Measurements from ENCODE around the gene IL25. TPM values are rescaled to one million over a fixed set of nuclear protein-coding genes. Genes with fewer than 3 reads are reported as not detected.

IL25 gene
- total RNA-seq, 4 donors from 2014 or later, result not detected

GRCh38 chr14:23407516-23408306 is 35.1 kb downstream of the IL25 start, which contains the start of gene MYH6:
Gene MYH6, minus strand, starts transcription at chr14:23408273. Its CDS starts 1,050 bp downstream, at chr14:23407223.
- Histone ChIP-seq H3K4me1 (no peaks in the 10 kb centered on the region), H3K9me3 (no peaks in the 10 kb centered on the region), H3K27ac (no peak within 1 kb of the TSS), H3K27me3 (no peaks in the 10 kb centered on the region), H3K4me3 (no peak within 1 kb of the TSS), H3K36me3 (no peaks in the 10 kb centered on the region)
- TF ChIP-seq POLR2AphosphoS5 (IDR thresholded peaks at IDR 0.05) (no peak), EP300 (IDR thresholded peaks at IDR 0.05; ENCODE audit: low read depth) (no peak), CTCF (IDR thresholded peaks at IDR 0.05) (no peak), POLR2A (IDR thresholded peaks at IDR 0.05) (no peak)
- DNase-seq, result no peak
- in situ Hi-C loops (cut with MboI; ENCODE audit: low pct_ligation_motif_present in 1 of 4, low pct_unique_long_range_greater_than_20kb in 1 of 4, low sequenced_read_pairs in 3 of 4), result no loop called here
- intact Hi-C loops (cut with DNase I; ENCODE audit: low total_unique reads), result no loop called here
- WGBS, 2 donors (ENCODE audit: low coverage in 1 of 2), result 66 to 73% methylated on average over 10 to 15 of the region's 15 CpGs

GRCh38 chr14:23408307-23408630 is 35.7 kb downstream of the IL25 start:
- intact Hi-C loops (cut with DNase I; ENCODE audit: low total_unique reads) (no loop called here), in situ Hi-C loops (cut with MboI; ENCODE audit: low pct_ligation_motif_present in 1 of 4, low pct_unique_long_range_greater_than_20kb in 1 of 4, low sequenced_read_pairs in 3 of 4) (no loop called here)
- DNase-seq, result no peak
- no peak overlapping the region for H3K4me3 ChIP-seq
- H3K27ac ChIP-seq, result no peak overlapping the region
- 50 to 55% methylated on average over 2 to 5 of the region's 5 CpGs for WGBS, 2 donors (ENCODE audit: low coverage in 1 of 2)
- H3K9me3 ChIP-seq, result no peaks in the 10 kb centered on the region
- H3K4me1 ChIP-seq, result no peaks in the 10 kb centered on the region
- H3K27me3 ChIP-seq, result no peaks in the 10 kb centered on the region
- TF ChIP-seq EP300 (IDR thresholded peaks at IDR 0.05; ENCODE audit: low read depth) (no peak), POLR2A (IDR thresholded peaks at IDR 0.05) (no peak), CTCF (IDR thresholded peaks at IDR 0.05) (no peak), POLR2AphosphoS5 (IDR thresholded peaks at IDR 0.05) (no peak)
- H3K36me3 ChIP-seq, result no peaks in the 10 kb centered on the region

GRCh38 chr14:23409475-23409874 is 36.9 kb downstream of the IL25 start:
- Histone ChIP-seq H3K27ac (no peak overlapping the region), H3K9me3 (no peaks in the 10 kb centered on the region), H3K36me3 (no peaks in the 10 kb centered on the region), H3K4me1 (no peaks in the 10 kb centered on the region), H3K27me3 (no peaks in the 10 kb centered on the region), H3K4me3 (no peak overlapping the region)
- intact Hi-C loops (cut with DNase I; ENCODE audit: low total_unique reads), result no loop called here
- in situ Hi-C loops (cut with MboI; ENCODE audit: low pct_ligation_motif_present in 1 of 4, low pct_unique_long_range_greater_than_20kb in 1 of 4, low sequenced_read_pairs in 3 of 4), result no loop called here
- TF ChIP-seq POLR2AphosphoS5 (IDR thresholded peaks at IDR 0.05) (no peak), CTCF (IDR thresholded peaks at IDR 0.05) (no peak), EP300 (IDR thresholded peaks at IDR 0.05; ENCODE audit: low read depth) (no peak)
- WGBS, 2 donors (ENCODE audit: low coverage in 1 of 2), result 72% methylated on average over 2 of the region's 2 CpGs; no CpG with 5 or more reads in 1 of the 2 donors
- DNase-seq, result no peak

GRCh38 chr14:23409966-23410635 is 37.5 kb downstream of the IL25 start:
- Histone ChIP-seq H3K9me3 (no peaks in the 10 kb centered on the region), H3K4me3 (no peak overlapping the region), H3K27ac (no peak overlapping the region), H3K4me1 (no peaks in the 10 kb centered on the region), H3K36me3 (no peaks in the 10 kb centered on the region), H3K27me3 (no peaks in the 10 kb centered on the region)
- TF ChIP-seq CTCF (IDR thresholded peaks at IDR 0.05), result no peak
- no peak for TF ChIP-seq EP300 (IDR thresholded peaks at IDR 0.05; ENCODE audit: low read depth)
- no peak for TF ChIP-seq POLR2AphosphoS5 (IDR thresholded peaks at IDR 0.05)
- no peak for TF ChIP-seq POLR2A (IDR thresholded peaks at IDR 0.05)
- WGBS, 2 donors (ENCODE audit: low coverage in 1 of 2), result 78 to 100% methylated on average over 1 to 14 of the region's 14 CpGs
- intact Hi-C loops (cut with DNase I; ENCODE audit: low total_unique reads), result no loop called here
- no peak for DNase-seq
- in situ Hi-C loops (cut with MboI; ENCODE audit: low pct_ligation_motif_present in 1 of 4, low pct_unique_long_range_greater_than_20kb in 1 of 4, low sequenced_read_pairs in 3 of 4), result no loop called here
